Peyer's patch (tissue), 4 donors: ENCODE data around the gene UBA3.

ENCODE experiments used
- CTCF ChIP-seq, 6 experiments: fragments of 450-650 bp in 4 of 6; fragments of 200-600 bp in 2 of 6; sonication (generic) in 1 of 6; IDR thresholded peaks; one replicate each; pipeline ENCODE4 v1.5.1; 2017 to 2019; ENCODE audit warnings: antibody characterized with exemption in 6 of 6, mild to moderate bottlenecking in 3 of 6, moderate library complexity in 1 of 6
- POLR2A ChIP-seq, 2 donors: fragments of 450-650 bp; IDR thresholded peaks; one replicate each; pipeline ENCODE4 v1.5.1; 2017; ENCODE audit warnings: antibody characterized with exemption in 2 of 2, mild to moderate bottlenecking in 2 of 2, moderate library complexity in 2 of 2

GRCh38 chr3:69095636-69096035 lies 15.5 kb upstream of the UBA3 start:
- TF ChIP-seq CTCF (IDR thresholded peaks at IDR 0.05): no peak
- no peak for TF ChIP-seq POLR2A (IDR thresholded peaks at IDR 0.05)
